ENCODE data around the gene CIPC. TPM values are rescaled to one million over a fixed set of nuclear protein-coding genes. Genes with fewer than 3 reads are reported as not detected.

CIPC gene
- polyA plus RNA-seq, 1 donor from 2014 or later = 36.7 TPM

DNA sequence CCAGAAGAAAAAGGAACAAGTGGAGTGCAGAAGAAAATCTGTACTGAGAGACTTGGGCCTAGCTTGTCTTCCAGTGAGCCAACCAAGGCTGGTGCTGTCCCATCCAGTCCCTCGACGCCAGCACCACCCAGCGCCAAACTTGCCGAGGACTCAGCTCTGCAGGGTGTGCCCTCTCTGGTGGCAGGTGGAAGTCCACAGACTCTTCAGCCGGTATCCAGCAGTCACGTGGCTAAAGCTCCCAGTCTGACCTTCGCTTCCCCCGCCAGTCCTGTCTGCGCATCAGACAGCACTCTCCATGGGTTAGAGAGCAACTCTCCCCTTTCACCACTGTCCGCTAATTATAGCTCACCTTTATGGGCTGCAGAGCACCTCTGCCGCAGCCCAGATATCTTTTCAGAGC is 15.6 kb downstream of the CIPC start:
- TF ChIP-seq TAF1 (IDR thresholded peaks at IDR 0.05; ENCODE audit: low read depth) (no peak), POLR2AphosphoS5 (IDR thresholded peaks at IDR 0.05) (no peak), MXI1 (conservative IDR thresholded peaks at IDR 0.05; ENCODE audit: poor library complexity, severe bottlenecking) (no peak), SMC3 (conservative IDR thresholded peaks at IDR 0.05; ENCODE audit: poor library complexity) (no peak), RAD21 (conservative IDR thresholded peaks at IDR 0.05) (no peak), EP300 (conservative IDR thresholded peaks at IDR 0.05; ENCODE audit: poor library complexity, severe bottlenecking) (no peak), EZH2 (IDR thresholded peaks at IDR 0.05; ENCODE audit: borderline replicate concordance, insufficient read depth, low read length, poor library complexity, severe bottlenecking) (no peak)
- TF ChIP-seq, protein P1, sequence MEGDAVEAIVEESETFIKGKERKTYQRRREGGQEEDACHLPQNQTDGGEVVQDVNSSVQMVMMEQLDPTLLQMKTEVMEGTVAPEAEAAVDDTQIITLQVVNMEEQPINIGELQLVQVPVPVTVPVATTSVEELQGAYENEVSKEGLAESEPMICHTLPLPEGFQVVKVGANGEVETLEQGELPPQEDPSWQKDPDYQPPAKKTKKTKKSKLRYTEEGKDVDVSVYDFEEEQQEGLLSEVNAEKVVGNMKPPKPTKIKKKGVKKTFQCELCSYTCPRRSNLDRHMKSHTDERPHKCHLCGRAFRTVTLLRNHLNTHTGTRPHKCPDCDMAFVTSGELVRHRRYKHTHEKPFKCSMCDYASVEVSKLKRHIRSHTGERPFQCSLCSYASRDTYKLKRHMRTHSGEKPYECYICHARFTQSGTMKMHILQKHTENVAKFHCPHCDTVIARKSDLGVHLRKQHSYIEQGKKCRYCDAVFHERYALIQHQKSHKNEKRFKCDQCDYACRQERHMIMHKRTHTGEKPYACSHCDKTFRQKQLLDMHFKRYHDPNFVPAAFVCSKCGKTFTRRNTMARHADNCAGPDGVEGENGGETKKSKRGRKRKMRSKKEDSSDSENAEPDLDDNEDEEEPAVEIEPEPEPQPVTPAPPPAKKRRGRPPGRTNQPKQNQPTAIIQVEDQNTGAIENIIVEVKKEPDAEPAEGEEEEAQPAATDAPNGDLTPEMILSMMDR (IDR thresholded peaks at IDR 0.05; ENCODE audit: poor library complexity, severe bottlenecking) = no peak
- TF ChIP-seq, protein P2, sequence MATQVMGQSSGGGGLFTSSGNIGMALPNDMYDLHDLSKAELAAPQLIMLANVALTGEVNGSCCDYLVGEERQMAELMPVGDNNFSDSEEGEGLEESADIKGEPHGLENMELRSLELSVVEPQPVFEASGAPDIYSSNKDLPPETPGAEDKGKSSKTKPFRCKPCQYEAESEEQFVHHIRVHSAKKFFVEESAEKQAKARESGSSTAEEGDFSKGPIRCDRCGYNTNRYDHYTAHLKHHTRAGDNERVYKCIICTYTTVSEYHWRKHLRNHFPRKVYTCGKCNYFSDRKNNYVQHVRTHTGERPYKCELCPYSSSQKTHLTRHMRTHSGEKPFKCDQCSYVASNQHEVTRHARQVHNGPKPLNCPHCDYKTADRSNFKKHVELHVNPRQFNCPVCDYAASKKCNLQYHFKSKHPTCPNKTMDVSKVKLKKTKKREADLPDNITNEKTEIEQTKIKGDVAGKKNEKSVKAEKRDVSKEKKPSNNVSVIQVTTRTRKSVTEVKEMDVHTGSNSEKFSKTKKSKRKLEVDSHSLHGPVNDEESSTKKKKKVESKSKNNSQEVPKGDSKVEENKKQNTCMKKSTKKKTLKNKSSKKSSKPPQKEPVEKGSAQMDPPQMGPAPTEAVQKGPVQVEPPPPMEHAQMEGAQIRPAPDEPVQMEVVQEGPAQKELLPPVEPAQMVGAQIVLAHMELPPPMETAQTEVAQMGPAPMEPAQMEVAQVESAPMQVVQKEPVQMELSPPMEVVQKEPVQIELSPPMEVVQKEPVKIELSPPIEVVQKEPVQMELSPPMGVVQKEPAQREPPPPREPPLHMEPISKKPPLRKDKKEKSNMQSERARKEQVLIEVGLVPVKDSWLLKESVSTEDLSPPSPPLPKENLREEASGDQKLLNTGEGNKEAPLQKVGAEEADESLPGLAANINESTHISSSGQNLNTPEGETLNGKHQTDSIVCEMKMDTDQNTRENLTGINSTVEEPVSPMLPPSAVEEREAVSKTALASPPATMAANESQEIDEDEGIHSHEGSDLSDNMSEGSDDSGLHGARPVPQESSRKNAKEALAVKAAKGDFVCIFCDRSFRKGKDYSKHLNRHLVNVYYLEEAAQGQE (IDR thresholded peaks at IDR 0.05; ENCODE audit: borderline replicate concordance) = no peak
- no peak overlapping the region for H3K9ac ChIP-seq (ENCODE audit: low read length)

DNA sequence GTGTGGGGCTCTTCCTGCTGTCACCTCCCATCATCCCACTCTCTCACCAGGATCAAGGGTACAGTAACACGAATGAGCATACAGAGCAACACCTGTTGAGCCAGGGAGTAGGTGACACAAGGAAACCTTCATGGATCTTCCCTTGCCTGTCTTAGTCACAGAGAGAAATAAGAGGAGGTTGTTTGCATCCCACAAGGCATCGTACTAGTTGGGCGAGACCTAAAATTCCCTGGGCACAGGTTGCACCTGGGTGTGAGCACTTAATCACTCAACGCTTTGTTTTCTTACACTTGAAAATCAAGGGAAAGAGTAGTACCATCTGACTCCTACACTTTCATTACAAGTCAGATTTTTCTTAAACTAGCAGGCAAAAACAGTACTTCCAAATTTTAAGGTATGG is 16.6 kb downstream of the CIPC start:
- H3K9me3 ChIP-seq (ENCODE audit: low read length) = no peaks in the 10 kb centered on the region
- no peaks in the 10 kb centered on the region for H3K79me2 ChIP-seq (replicated peaks; ENCODE audit: insufficient read depth, low read length)
- no peak overlapping the region for H2AFZ ChIP-seq (ENCODE audit: low read depth, low read length)
- H3F3A ChIP-seq (ENCODE audit: insufficient read depth, low read length, poor library complexity, severe bottlenecking) = no peaks in the 10 kb centered on the region
- H3K4me3 ChIP-seq (ENCODE audit: low read length) = no peak overlapping the region
- TF ChIP-seq, protein P2 (IDR thresholded peaks at IDR 0.05; ENCODE audit: borderline replicate concordance) = no peak
- no peak for TF ChIP-seq EP300 (conservative IDR thresholded peaks at IDR 0.05; ENCODE audit: poor library complexity, severe bottlenecking)
- TF ChIP-seq SMC3 (conservative IDR thresholded peaks at IDR 0.05; ENCODE audit: poor library complexity) = no peak
- TF ChIP-seq RAD21 (conservative IDR thresholded peaks at IDR 0.05) = no peak
- no peak for TF ChIP-seq MXI1 (conservative IDR thresholded peaks at IDR 0.05; ENCODE audit: poor library complexity, severe bottlenecking)
- TF ChIP-seq EZH2 (IDR thresholded peaks at IDR 0.05; ENCODE audit: borderline replicate concordance, insufficient read depth, low read length, poor library complexity, severe bottlenecking) = no peak
- H3K27ac ChIP-seq (ENCODE audit: low read length) = no peak overlapping the region
- no peaks in the 10 kb centered on the region for H3K27me3 ChIP-seq (ENCODE audit: insufficient read depth, low read depth, low read length)
- H4K20me1 ChIP-seq (ENCODE audit: insufficient read depth) = no peaks in the 10 kb centered on the region
- no peak overlapping the region for H3K9ac ChIP-seq (ENCODE audit: low read length)
- no peak overlapping the region for H3K4me2 ChIP-seq (ENCODE audit: low read length)
- peaks cover 16% of the 10 kb centered on the region for H3K36me3 ChIP-seq (ENCODE audit: insufficient read depth, low read length)
- no peaks in the 10 kb centered on the region for H3K9me2 ChIP-seq (ENCODE audit: insufficient read depth, low read length)

More for the DNA sequence above, 15.6 kb downstream of the CIPC start:
- H2AFZ ChIP-seq (ENCODE audit: low read depth, low read length) = no peak overlapping the region
- H4K20me1 ChIP-seq (ENCODE audit: insufficient read depth) = no peaks in the 10 kb centered on the region
- no peaks in the 10 kb centered on the region for H3K79me2 ChIP-seq (replicated peaks; ENCODE audit: insufficient read depth, low read length)
- no peak overlapping the region for H3K4me2 ChIP-seq (ENCODE audit: low read length)
- H3K4me3 ChIP-seq (ENCODE audit: low read length) = no peak overlapping the region
- H3K9me2 ChIP-seq (ENCODE audit: insufficient read depth, low read length) = no peaks in the 10 kb centered on the region
- H3K27me3 ChIP-seq (ENCODE audit: insufficient read depth, low read depth, low read length) = no peaks in the 10 kb centered on the region
- peaks cover 16% of the 10 kb centered on the region for H3K36me3 ChIP-seq (ENCODE audit: insufficient read depth, low read length)
- H3K9me3 ChIP-seq (ENCODE audit: low read length) = no peaks in the 10 kb centered on the region
- H3F3A ChIP-seq (ENCODE audit: insufficient read depth, low read length, poor library complexity, severe bottlenecking) = no peaks in the 10 kb centered on the region
- no peak overlapping the region for H3K27ac ChIP-seq (ENCODE audit: low read length)

All from neural cell (in vitro differentiated cells).